Measurements from ENCODE around the gene EFNA3.

Gene EFNA3

DNA sequence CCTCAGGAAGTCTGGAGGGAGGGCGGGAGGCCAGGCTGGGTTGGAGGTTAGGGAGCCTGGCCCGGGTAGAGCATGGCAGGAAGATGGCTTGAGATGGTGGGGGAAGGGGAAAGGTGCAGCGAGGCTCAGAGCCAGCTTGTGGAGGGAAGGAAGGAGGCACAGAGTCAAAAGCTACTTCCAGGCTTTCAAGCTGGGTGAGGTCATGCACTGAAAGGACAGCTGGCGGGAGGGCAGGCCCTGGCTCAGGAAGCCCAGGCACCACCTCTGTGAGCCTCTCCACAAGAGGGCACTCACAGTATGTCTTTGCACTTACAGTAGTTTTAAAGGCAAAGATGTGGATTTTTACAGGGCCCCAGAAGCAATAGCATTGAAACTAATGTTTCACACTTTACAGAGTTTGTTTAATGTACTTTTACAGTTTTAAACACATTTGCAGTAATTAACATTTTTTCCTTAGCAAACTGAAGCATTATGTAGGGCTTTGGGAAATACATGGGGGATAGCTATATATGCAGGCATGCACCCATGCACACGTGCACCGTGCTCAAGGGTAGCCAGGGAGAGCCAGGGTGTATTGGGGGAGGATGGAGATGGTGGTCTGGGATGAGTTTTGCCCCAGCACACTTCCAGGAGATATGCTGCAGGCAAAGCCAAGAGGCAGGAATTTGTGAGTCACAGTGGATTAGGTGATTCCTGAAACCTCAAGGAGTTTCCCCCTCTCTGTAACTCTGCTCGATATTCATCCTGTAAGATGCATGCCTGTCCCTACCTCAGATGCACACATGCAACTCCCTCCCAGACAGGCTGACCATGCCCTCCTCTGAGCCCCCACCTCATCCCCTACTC lies 33.6 kb upstream of the EFNA3 start:
- DNase-seq (ENCODE audit: low read depth, low spot score), result peak; percentile 60
- no peak overlapping the region for H3K4me3 ChIP-seq (ENCODE audit: low read length)

DNA sequence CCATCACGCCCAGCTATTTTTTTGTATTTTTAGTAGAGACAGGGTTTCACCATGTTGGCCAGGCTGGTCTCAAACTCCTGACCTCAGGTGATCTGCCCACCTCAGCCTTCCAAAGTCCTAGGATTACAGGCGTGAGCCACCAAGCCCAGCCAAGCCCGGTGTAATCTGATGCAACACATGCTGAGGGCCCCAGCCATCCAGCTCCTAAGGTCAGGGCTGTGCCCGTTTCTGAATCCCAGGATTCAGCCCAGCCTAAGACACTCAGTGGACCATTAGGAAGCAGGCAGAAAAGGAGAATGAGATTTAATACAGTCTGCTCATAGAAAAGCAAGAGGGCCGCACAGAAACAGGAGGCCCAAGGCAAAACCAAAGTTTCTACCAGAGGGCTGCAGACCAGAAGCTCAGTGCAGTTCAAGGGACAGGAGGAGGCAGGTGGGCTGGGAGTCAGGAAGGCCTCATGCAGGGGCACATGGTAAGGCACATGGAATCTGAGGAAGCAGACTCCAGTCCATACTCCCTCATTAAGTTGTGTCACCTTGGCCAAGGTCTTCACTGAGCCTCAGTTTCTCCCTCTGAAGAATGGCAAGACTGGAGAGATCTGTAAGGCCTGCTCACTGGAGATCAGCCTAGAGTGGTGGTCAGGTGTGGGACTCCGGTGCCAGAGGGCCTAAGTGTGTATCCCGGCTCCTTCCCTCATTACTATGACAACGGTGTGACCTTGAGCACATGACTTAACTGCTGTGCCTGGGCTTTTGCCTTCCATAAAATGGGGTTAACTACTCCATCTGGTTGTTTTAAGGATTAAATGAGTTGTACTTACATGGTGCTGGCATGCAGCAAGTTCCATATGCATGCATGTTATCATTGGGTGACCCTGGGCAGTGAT lies 29.9 kb upstream of the EFNA3 start:
- no peak overlapping the region for H3K4me3 ChIP-seq (ENCODE audit: low read length)
- no peak for DNase-seq (ENCODE audit: low read depth, low spot score)

DNA sequence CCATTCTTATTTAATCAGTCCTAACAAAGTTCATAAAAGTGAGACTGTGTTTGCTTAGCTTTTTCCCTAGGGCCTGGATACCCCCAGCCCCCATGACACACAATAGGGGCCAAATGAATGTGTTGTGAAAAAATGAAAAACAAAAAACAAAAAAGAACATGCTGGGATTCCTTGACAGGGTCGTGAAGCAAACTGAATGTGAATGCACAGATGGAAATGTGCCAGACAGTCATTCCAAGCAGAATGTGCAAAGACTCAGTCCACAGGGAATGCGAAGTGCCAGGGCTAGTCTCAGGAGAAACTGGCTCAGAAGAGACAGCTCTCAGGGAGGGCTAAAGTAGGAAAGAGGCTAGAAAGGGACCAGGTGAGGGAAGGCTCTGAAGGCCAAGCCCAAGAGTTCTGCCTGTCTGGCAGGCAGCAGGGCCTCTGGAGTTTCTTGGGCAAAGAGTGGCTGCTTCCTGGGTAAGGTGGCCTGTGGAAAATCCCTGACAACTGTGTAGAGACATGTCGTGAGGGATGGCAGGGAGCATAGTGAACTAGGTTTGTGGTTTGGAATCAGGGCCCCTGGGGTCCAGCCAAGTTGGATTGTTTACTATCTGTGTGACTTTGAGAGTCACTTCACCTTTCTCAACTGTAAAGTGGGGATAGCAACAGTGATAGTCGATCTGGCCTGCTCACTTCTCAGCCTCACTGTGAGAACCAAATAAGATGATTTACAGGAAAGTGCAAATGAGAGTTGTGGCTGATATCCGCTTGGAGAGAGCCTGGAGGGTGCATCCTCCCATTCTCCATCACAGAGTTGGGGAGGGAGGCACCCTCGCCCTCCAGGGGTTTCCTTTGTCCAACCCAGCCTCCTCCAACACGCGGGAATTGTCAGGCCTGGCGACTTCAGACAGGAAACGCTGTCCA lies 28.7 kb upstream of the EFNA3 start:
- no peak for DNase-seq (ENCODE audit: low read depth, low spot score)
- peak overlapping the region; percentile 69 for H3K4me3 ChIP-seq (ENCODE audit: low read length)

DNA sequence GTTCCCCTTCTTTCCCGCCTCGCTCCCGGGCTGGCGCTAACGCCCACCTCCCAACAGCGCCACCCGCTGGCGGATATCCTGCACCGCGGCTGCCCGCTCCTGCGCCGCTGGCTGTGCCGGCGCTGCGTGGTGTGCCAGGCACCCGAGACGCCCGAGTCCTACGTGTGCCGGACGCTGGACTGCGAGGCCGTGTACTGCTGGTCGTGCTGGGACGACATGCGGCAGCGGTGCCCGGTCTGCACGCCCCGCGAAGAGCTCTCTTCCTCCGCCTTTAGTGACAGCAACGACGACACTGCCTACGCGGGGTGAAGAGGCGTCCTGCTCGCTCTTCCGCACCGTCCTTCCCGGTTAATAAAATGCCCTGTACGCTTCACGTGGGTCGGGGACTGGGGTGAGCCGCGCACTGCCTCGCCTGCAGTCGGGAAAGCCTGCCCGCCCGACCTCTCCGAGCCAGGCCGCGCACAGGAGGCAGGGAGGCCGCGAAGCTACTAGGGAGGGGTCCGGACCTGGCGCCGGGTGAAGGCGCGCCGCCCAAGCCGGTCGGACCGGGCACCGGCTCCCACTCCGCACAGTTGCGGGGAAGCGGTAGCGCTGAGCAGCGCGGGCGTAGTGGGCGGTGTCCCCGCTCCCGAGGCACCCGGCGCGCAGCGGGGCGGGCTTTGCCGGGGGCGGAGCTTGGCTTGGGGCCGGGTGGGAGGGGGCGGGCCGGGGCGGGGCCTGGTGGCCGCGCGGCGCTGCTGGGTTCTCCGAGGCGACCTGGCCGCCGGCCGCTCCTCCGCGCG lies 27.9 kb upstream of the EFNA3 start, which contains the start of gene ADAM15:
Gene ADAM15, plus strand, starts transcription at position 757 of the 782 bp plus-strand sequence. CDS start 71 bp downstream, outside the sequence.
- DNase-seq (ENCODE audit: low read depth, low spot score), result peak; percentile 38
- H3K4me3 ChIP-seq (ENCODE audit: low read length), result peak within 1 kb of the TSS; percentile 69

DNA sequence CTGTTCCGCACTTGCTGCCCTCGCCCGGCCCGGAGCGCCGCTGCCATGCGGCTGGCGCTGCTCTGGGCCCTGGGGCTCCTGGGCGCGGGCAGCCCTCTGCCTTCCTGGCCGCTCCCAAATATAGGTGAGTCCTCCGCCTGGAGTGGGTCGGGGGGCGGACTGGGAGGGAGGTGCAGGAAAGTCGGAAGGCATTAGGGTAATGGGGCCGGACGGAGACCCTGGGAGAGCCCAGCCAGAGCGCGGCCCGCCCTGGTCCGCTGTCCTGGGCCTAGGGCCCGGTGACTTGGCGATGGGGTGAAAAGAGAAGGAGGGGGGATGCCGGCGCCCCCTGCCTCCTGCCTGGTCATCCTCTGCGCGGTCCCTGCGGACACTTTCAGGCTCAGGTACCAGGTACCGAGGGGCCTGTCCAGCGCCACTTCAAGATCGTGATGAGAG lies 27.3 kb upstream of the EFNA3 start:
- H3K4me3 ChIP-seq (ENCODE audit: low read length), result peak overlapping the region; percentile 52
- no peak for DNase-seq (ENCODE audit: low read depth, low spot score)

DNA sequence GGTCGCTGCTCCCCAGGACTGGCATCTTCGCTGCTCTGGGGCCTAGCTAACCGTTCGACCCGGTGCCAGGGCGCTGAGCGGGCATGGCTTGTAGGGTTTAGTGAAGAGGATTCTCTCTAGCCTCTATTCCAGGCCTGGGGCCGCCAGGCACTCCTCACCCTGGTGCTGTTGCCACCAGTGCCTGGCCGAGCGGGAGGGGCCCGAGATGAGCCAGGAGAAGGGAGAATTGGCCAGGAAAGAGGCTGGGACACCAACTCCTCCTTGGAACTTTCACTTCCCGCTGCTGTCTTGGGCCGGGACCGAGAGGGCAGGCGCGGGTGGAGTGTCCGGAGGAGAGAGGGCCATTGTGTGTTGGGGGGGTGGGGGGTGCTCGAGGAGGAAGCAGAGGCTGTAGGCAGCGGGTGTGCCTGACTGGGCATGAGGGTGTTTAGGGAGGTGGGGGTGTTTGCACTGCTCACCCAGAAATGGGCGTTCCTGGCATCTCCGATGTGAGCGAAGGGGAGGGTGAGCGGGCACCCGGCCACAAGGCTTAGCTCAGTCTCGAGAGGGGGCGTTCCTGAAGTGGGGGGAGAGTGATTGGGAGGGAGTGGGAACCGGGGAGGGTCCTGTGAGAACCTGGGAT lies 26.7 kb upstream of the EFNA3 start:
- peak overlapping the region; percentile 52 for H3K4me3 ChIP-seq (ENCODE audit: low read length)
- no peak for DNase-seq (ENCODE audit: low read depth, low spot score)

DNA sequence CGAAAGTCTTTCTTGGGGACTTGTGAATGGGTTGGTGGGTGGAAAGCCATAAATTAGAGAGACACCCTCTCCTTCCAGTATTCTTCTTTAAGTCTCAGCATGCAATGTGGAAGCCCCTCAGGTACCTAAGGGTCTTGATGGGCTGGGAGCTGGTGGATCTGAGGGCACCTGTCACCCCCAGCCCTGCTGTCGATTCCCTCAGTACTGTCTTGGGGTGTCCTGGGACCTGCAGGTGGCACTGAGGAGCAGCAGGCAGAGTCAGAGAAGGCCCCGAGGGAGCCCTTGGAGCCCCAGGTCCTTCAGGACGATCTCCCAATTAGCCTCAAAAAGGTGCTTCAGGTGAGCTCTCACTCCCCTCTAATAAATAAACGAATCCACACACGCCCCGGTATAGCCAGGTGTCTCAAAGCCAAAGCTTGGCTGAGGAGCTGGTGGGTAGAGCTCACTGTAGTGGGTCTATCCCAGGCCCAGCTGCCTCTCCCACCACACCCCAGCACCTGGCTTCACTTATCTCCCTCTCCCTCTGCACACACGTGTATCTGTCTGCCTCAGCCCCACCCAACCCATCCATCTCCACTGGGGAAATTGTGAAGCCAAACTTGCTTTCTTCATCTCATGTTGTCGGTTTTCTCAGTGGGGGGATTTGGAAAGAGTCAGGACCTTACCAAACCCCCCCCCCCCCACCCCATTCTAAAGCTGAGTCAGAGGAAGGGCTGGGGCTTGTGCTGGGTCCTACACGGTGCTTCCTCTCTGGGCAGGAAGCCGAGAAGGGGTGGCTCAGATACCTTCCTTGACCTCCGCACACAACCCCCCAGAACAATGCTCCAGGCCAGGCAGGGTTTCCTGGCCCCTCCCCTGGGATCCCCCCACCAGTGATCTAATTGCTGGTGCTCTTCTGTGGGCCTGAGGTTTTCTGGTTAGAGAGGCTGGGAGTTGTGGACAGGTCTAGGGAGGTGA lies 25.9 kb upstream of the EFNA3 start:
- DNase-seq (ENCODE audit: low read depth, low spot score), result no peak
- H3K4me3 ChIP-seq (ENCODE audit: low read length), result no peak overlapping the region

DNA sequence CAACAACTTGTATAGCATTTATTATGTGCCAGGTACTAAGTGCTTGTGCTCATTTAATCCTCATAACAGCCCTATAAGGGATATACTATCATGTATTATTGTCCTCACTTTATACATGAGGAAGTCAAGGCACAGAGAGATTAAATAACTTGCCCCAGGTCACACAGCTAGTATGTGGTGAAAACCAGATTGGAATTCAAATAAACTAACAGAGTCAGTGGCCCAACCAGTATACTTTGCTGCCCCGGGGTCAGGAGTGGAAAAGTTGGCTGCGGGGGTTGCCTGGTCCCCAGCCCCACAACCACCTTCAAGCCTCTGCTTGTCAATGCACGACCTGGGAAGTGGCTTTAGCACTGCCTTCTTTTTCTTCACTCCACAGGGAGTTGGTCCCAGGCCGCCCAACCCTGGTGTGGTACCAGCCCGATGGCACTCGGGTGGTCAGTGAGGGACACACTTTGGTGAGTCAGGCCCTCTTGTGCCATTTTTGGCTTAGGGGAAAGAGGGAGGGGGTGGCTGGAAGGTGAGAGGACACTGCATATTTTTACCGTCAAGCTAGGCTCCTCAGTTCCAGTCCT lies 25.0 kb upstream of the EFNA3 start:
- no peak for DNase-seq (ENCODE audit: low read depth, low spot score)
- H3K4me3 ChIP-seq (ENCODE audit: low read length), result no peak overlapping the region

DNA sequence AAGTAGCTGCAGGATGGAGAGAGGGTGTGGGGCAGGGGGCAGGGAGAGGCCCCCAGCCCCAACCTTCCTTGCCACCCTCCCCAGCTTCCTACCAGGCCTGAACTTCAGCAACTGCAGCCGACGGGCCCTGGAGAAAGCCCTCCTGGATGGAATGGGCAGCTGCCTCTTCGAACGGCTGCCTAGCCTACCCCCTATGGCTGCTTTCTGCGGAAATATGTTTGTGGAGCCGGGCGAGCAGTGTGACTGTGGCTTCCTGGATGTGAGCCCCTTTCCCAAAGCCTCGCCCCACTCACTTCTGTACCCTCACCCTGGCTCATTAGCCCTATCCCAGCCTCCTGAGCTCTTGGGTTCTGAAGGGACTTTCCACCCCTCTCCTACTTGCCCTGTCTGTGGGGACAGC lies 21.5 kb upstream of the EFNA3 start:
- H3K4me3 ChIP-seq (ENCODE audit: low read length), result no peak overlapping the region
- DNase-seq (ENCODE audit: low read depth, low spot score), result no peak

DNA sequence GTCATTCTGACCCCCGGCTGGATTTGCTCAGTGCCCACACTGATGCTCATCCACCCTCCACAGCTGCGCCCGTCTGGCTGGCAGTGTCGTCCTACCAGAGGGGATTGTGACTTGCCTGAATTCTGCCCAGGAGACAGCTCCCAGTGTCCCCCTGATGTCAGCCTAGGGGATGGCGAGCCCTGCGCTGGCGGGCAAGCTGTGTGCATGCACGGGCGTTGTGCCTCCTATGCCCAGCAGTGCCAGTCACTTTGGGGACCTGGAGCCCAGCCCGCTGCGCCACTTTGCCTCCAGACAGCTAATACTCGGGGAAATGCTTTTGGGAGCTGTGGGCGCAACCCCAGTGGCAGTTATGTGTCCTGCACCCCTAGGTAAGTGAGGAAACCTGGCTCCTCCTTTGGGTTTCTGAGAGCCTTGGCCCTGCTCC lies 20.8 kb upstream of the EFNA3 start:
- DNase-seq (ENCODE audit: low read depth, low spot score), result no peak
- H3K4me3 ChIP-seq (ENCODE audit: low read length), result no peak overlapping the region

DNA sequence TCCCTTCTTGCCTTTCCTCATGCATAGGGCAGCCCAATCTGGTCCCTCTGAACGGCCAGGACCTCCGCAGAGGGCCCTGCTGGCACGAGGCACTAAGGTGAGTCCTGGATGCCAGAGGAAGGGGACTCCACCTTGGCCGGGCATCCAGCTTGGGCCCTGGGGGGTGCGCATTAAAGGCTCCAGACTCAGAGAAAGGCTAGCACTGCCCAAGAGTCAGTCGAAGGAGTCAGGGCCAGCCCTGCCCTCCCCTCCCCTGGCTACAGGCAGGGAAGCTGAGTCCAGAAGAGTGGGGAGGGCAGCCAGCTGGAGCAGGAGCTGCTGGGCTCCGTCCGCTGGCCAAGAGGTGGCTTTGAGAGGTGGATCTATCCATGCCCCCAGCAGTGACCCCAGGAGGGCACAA lies 17.9 kb upstream of the EFNA3 start:
- no peak overlapping the region for H3K4me3 ChIP-seq (ENCODE audit: low read length)
- DNase-seq (ENCODE audit: low read depth, low spot score), result no peak

DNA sequence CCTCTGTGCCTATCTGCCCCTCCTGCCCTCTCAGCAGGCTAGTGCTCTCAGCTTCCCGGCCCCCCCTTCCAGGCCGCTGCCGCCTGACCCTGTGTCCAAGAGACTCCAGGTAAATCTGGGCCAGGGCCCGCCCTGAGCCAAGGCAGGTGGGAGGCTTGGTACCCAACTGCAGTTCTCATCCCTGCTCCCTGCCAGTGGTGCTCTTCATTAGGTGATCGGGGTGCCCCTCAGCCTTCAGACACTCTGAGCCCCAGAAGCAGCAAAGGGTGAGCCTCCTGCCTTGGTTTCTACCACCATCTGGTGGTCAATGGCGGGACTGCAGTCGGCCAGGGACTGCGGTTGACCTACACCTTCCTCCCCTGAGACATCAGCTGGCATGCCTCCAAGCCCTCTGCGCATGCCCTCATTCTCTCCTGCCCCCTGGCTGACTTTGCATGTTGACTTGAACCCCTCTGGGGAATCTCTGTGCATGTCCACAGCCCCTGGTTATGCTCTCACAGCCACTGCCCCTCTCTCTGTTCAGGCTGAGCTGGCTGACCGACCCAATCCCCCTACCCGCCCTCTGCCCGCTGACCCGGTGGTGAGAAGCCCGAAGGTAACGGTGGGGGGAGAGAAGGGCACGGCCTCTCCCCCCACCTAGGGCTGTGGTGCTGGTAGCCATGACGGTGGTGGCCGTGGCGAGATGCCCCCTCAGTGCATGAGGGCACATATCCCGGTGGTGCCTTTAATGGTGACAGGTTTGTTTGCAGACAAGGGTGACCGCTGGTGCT lies 17.1 kb upstream of the EFNA3 start:
- H3K4me3 ChIP-seq (ENCODE audit: low read length), result peak overlapping the region; percentile 79
- DNase-seq (ENCODE audit: low read depth, low spot score), result peak; percentile 95

DNA sequence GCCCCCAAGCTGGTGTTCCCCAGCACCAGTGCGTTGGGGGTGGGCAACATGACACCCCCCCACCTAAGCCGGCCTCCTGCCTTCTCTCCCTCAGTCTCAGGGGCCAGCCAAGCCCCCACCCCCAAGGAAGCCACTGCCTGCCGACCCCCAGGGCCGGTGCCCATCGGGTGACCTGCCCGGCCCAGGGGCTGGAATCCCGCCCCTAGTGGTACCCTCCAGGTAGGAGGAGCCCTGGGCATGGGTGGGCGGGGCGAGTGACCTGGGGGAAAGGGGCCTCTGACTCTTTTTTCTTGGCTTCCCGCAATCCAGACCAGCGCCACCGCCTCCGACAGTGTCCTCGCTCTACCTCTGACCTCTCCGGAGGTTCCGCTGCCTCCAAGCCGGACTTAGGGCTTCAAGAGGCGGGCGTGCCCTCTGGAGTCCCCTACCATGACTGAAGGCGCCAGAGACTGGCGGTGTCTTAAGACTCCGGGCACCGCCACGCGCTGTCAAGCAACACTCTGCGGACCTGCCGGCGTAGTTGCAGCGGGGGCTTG lies 16.4 kb upstream of the EFNA3 start:
- peak overlapping the region; percentile 79 for H3K4me3 ChIP-seq (ENCODE audit: low read length)

DNA sequence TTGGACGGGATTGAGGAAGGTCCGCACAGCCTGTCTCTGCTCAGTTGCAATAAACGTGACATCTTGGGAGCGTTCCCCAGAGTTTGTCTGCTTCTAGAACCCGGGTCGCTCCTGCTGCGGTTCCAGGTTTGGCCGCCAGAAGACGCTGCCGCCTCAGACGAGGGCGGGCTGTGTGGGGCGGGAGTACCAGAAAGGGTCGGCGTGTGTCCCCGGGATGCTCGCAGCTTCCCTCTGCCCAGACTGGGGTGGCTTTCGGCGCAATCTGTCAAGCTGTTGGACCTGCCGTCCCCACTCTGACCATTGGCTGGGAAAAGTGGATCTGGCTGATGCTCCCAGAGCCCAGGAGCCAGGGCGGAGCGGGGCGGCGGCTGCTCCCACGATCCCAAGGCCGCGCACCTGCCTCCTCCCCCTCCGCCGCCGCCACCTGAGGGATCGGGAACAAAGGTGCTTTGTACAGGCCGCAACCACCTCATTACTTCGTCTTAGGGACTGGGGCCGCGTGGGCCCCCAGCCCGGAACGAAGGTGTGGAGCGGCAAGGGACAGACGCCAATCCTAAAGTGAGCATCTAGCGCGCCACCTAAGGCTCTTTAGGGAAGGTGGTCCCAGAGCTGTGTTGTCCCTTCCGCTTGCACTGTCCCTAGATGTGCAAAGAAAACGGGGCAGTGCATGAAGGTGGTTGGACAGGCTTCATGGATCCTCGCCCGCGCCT lies 15.8 kb upstream of the EFNA3 start:
- peak; percentile 64 for DNase-seq (ENCODE audit: low read depth, low spot score)
- H3K4me3 ChIP-seq (ENCODE audit: low read length), result peak overlapping the region; percentile 79

More for the DNA sequence above, 16.4 kb upstream of the EFNA3 start:
- DNase-seq (ENCODE audit: low read depth, low spot score), result no peak

DNA sequence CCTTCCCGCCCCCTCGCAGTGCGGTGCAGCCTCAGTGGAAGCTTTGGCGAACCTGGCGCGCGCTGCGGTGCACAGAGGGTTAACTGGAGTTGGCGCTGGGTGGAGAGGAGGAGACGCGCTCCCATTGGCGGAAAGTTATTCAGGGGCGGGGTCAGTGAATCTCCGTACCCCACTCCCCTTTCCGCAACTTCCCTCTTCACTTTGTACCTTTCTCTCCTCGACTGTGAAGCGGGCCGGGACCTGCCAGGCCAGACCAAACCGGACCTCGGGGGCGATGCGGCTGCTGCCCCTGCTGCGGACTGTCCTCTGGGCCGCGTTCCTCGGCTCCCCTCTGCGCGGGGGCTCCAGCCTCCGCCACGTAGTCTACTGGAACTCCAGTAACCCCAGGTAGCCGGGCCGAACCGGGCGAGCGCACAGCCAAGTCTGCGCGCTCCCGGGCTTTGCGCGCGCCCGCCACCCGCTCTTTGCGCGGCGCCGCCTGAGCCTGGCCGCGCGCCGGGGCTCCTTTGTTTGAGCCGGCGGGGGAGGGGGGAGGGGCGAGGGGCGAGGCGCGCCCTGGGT lies 15.0 kb upstream of the EFNA3 start, which contains the start of gene EFNA4:
Gene EFNA4, plus strand, starts transcription at position 191 of the 561 bp plus-strand sequence. Its CDS starts 84 bp downstream, at position 275.
- DNase-seq (ENCODE audit: low read depth, low spot score), result peak; percentile 90
- H3K4me3 ChIP-seq (ENCODE audit: low read length), result peak within 1 kb of the TSS; percentile 79

All from Jurkat, Clone E6-1 (cell line).